KMS-11 (cell line): ENCODE results near the gene TALDO1.
"Not testable (repeated sequence)": the region's sequence is repeated elsewhere in the genome, so short reads cannot be mapped to it uniquely, and the experiment has no call there.

Experiments
- H2AFZ ChIP-seq: fragments of 200-600 bp; sonication (generic); 2 replicates; pipeline ENCODE4 v1.6.1; 2016; ENCODE audit warnings: antibody characterized with exemption, mixed run types, low read depth
- H3K27ac ChIP-seq: fragments of 200-600 bp; sonication (generic); 2 replicates; pipeline ENCODE4 v1.6.1; 2016; ENCODE audit warnings: mild to moderate bottlenecking, mixed run types
- H3K27me3 ChIP-seq: fragments of 200-600 bp; sonication (generic); 2 replicates; pipeline ENCODE4 v1.6.1; 2017; ENCODE audit warnings: mild to moderate bottlenecking, low read depth, mixed run types, moderate library complexity; ENCODE audit not compliant: insufficient read depth
- H3K36me3 ChIP-seq: fragments of 200-600 bp; sonication (generic); 2 replicates; pipeline ENCODE4 v1.6.1; 2017; ENCODE audit warnings: mild to moderate bottlenecking, mixed run types; ENCODE audit not compliant: insufficient read depth
- H3K4me1 ChIP-seq: fragments of 200-600 bp; sonication (generic); 2 replicates; pipeline ENCODE4 v1.6.1; 2016; ENCODE audit warnings: mild to moderate bottlenecking, low read depth, mixed run types; ENCODE audit not compliant: poor library complexity, severe bottlenecking
- H3K4me2 ChIP-seq: fragments of 200-600 bp; sonication (generic); 2 replicates; pipeline ENCODE4 v1.7.0; 2016; ENCODE audit warnings: mild to moderate bottlenecking, mixed run types
- H3K4me3 ChIP-seq: fragments of 200-600 bp; sonication (generic); IDR thresholded peaks from 2 replicates; pipeline ENCODE4 v1.6.1; 2017; ENCODE audit warnings: low read depth, low read length, mixed read lengths; ENCODE audit not compliant: insufficient read depth
- H3K79me2 ChIP-seq: fragments of 200-600 bp; sonication (generic); 2 replicates; pipeline ENCODE4 v1.6.1; 2016; ENCODE audit warnings: low read depth, mixed run types; ENCODE audit not compliant: insufficient read depth
- H3K9ac ChIP-seq: fragments of 200-600 bp; sonication (generic); 2 replicates; pipeline ENCODE4 v1.6.1; 2016; ENCODE audit warnings: mild to moderate bottlenecking, mixed run types
- H4K20me1 ChIP-seq: fragments of 200-600 bp; sonication (generic); 2 replicates; pipeline ENCODE4 v1.6.1; 2016; ENCODE audit warnings: mild to moderate bottlenecking, mixed run types; ENCODE audit not compliant: insufficient read depth
- TF ChIP-seq, protein P1 (sequence below): fragments of 200-600 bp; sonication (generic); conservative IDR thresholded peaks from 2 replicates; pipeline ENCODE4 v1.6.1; 2017; ENCODE audit warnings: low read depth, mild to moderate bottlenecking, antibody characterized with exemption, low read length, moderate library complexity, mixed read lengths

TALDO1 gene

GRCh38 chr11:733072-733471, 14.2 kb upstream of the TALDO1 start:
- no peak overlapping the region for H2AFZ ChIP-seq
- H3K9ac ChIP-seq, result no peak overlapping the region
- no peak overlapping the region for H3K4me3 ChIP-seq
- no peaks in the 10 kb centered on the region for H3K79me2 ChIP-seq
- H3K27me3 ChIP-seq, result peaks cover 33% of the 10 kb centered on the region
- H3K36me3 ChIP-seq, result no peaks in the 10 kb centered on the region
- H3K4me1 ChIP-seq, result peaks cover 4% of the 10 kb centered on the region
- H3K4me2 ChIP-seq, result no peak overlapping the region
- TF ChIP-seq, protein P1, sequence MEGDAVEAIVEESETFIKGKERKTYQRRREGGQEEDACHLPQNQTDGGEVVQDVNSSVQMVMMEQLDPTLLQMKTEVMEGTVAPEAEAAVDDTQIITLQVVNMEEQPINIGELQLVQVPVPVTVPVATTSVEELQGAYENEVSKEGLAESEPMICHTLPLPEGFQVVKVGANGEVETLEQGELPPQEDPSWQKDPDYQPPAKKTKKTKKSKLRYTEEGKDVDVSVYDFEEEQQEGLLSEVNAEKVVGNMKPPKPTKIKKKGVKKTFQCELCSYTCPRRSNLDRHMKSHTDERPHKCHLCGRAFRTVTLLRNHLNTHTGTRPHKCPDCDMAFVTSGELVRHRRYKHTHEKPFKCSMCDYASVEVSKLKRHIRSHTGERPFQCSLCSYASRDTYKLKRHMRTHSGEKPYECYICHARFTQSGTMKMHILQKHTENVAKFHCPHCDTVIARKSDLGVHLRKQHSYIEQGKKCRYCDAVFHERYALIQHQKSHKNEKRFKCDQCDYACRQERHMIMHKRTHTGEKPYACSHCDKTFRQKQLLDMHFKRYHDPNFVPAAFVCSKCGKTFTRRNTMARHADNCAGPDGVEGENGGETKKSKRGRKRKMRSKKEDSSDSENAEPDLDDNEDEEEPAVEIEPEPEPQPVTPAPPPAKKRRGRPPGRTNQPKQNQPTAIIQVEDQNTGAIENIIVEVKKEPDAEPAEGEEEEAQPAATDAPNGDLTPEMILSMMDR, result no peak
- H3K27ac ChIP-seq, result no peak overlapping the region
- no peaks in the 10 kb centered on the region for H4K20me1 ChIP-seq

DNA sequence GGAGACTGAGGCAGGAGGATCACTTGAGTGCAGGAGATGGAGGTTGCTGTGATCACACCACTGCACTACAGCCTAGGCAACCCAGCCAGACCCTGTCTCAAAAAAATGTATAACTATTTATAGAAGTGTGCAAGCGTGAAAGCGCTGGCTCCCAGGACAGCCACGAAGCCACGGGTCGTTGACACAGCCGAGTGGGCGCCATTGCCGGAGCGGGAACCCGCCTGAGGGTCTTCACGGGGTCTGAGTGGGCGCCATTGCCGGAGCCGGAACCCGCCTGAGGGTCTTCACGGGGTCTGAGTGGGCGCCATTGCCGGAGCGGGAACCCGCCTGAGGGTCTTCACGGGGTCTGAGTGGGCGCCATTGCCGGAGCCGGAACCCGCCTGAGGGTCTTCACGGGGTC, 12.7 kb upstream of the TALDO1 start:
- not testable (repeated sequence) for H3K36me3 ChIP-seq, H4K20me1 ChIP-seq, H3K27ac ChIP-seq, H3K4me1 ChIP-seq, H3K4me3 ChIP-seq, H2AFZ ChIP-seq, H3K79me2 ChIP-seq, H3K4me2 ChIP-seq, H3K9ac ChIP-seq
- peaks cover 42% of the 10 kb centered on the region for H3K27me3 ChIP-seq

- no peaks in the 10 kb centered on the region for H3K4me1 ChIP-seq
- no peak overlapping the region for H3K9ac ChIP-seq
- no peak overlapping the region for H3K27ac ChIP-seq
- no peaks in the 10 kb centered on the region for H3K79me2 ChIP-seq
- no peaks in the 10 kb centered on the region for H4K20me1 ChIP-seq
- H3K4me3 ChIP-seq, result no peak overlapping the region
- TF ChIP-seq, protein P1, result no peak
- H3K4me2 ChIP-seq, result no peak overlapping the region
- no peaks in the 10 kb centered on the region for H3K36me3 ChIP-seq
- H3K27me3 ChIP-seq, result peaks cover 38% of the 10 kb centered on the region
- H2AFZ ChIP-seq, result no peak overlapping the region
Measured at GRCh38 chr11:737366-737765, 9.9 kb upstream of the TALDO1 start.

GRCh38 chr11:737899-738298, 9.4 kb upstream of the TALDO1 start:
- not testable (repeated sequence) for H3K9ac ChIP-seq, H2AFZ ChIP-seq, H3K4me3 ChIP-seq, H3K27ac ChIP-seq, H3K4me2 ChIP-seq, H3K79me2 ChIP-seq, H3K4me1 ChIP-seq, H4K20me1 ChIP-seq, H3K36me3 ChIP-seq
- peaks cover 33% of the 10 kb centered on the region for H3K27me3 ChIP-seq

- no peak overlapping the region for H3K9ac ChIP-seq
- H3K4me3 ChIP-seq, result no peak overlapping the region
- TF ChIP-seq, protein P1, result no peak
Measured at GRCh38 chr11:742156-742546, 5.1 kb upstream of the TALDO1 start.

More at GRCh38 chr11:742156-742546, 5.1 kb upstream of the TALDO1 start:
- H3K4me1 ChIP-seq, result peaks cover 13% of the 10 kb centered on the region
- H2AFZ ChIP-seq, result no peak overlapping the region
- H3K4me2 ChIP-seq, result no peak overlapping the region
- H3K79me2 ChIP-seq, result no peaks in the 10 kb centered on the region; the same call in 1 of the 2 replicates
- no peaks in the 10 kb centered on the region for H4K20me1 ChIP-seq
- no peaks in the 10 kb centered on the region for H3K36me3 ChIP-seq
- H3K27me3 ChIP-seq, result peaks cover 19% of the 10 kb centered on the region
- H3K27ac ChIP-seq, result no peak overlapping the region
